SK-N-SH (cell line): Measurements from ENCODE around the gene ZNF213.

ENCODE experiments used
- CTCF ChIP-seq: fragments of 200-600 bp; sonication (generic); IDR thresholded peaks from 2 replicates; pipeline ENCODE4 v1.6.1; 2017; ENCODE audit warnings: antibody characterized with exemption, mild to moderate bottlenecking, moderate library complexity
- YY1 ChIP-seq: IDR thresholded peaks from 2 replicates; pipeline ENCODE4 v1.4.0; 2012; ENCODE audit warnings: low read depth, mild to moderate bottlenecking

- no peak for TF ChIP-seq YY1
- TF ChIP-seq CTCF = no peak
These were observed 392 bp downstream of the ZNF213 start for GRCh38 chr16:3135126-3135715.
